ENCODE measurements around the gene ANGEL2.

- TF ChIP-seq CTCF (IDR thresholded peaks at IDR 0.05; ENCODE audit: poor library complexity) (no peak), EZH2phosphoT487 (IDR thresholded peaks at IDR 0.05; ENCODE audit: low read depth, severe bottlenecking, unreplicated experiment) (no peak), EZH2 (IDR thresholded peaks at IDR 0.05; ENCODE audit: borderline replicate concordance) (no peak)
Observed at GRCh38 chr1:213049232-213049631, 33.6 kb upstream of the ANGEL2 start.
